GM18867 (cell line): ENCODE results near the gene GMDS.

Source experiments
- ATAC-seq: cut with Tn5 transposase; IDR thresholded peaks from one replicate; pipeline ENCODE4 v1.9.1; 2021; ENCODE audit warnings: mild to moderate bottlenecking, moderate library complexity; ENCODE audit not compliant: unreplicated experiment

The GMDS gene

DNA sequence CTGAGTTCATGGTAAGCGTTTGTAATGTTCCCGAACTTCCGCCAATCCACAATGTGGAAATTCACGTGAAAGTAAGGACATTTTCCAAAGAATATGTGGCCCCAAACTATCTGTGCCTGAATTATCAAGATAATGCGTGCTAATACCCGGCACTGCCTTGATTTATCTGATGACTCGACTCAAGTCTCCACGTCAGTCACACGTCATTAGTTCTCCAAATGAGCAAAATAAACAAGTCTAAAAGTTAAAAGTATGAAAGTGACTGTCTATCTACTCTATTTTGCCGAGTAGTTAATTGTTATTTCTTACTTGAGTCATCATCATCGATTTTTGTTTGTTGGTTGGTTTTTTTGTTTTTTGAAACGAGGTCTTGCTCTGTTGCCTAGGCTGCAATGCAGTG lies 657.4 kb downstream of the GMDS start:
- no peak for ATAC-seq

DNA sequence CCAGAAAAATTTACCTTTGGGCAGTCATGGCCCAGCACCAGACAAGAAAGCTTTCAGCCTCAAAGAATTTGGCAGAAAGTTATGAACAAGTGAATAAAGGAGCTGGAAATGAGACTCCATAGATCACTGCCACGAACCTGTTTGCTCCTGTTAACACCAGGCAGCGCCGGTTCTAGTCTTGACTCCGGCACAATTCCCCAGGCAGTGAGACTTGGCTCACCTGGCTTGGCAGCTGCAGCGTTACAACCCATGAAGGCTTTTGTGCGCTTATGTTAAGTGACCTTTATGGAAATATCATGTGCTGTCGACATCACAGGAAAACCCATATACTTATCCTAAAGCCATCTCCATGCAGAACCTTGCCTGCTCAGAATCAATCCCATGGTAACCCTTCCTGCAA lies 657.9 kb downstream of the GMDS start:
- no peak for ATAC-seq

DNA sequence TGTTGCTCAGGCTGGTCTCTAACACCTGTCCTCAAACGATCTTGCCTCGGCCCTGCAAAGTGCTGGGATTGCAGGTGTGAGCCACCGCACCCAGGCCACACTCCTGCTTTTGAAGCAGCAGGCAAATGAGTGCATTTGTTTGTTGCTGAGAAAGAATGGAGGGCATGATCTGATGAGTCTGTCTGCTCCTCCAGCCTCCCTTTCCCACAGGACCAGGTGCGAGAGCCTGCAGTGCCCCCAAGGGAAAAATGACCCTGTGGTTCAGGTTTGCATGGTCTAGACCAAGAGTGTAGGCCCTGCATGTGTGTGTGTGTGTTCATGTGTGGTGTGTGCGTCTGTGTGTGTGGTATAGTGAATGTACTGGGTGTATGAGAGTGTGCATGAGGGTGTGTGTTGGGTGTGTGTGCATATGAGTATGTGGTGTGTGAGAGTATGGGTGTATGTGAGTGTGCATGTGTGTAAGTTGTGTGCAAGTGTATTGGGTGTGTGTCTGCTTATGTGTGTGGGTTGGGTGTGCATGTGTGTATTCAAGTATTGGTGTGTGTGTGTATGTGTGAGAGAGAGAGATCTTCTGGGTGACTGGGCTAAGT lies 658.4 kb downstream of the GMDS start:
- no peak for ATAC-seq

DNA sequence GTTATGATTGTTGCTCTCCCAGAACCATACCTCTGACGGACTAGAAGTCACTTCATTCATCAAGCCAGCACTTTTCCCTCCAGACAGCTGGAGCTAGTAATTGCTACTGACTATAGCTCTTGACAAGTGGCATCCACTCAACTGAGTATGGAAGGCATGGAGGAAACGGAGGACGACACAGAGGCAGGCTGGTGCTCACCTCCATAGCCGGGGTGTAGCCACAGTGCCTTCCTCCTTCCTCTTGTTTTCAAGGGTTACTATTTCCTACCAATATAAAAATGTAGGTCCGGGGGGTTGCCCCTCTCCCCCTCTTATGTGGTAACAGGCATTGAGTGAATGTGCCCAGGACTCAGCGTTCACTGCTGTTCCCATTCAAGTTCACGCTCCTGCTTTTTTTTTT lies 659.1 kb downstream of the GMDS start:
- ATAC-seq = no peak

DNA sequence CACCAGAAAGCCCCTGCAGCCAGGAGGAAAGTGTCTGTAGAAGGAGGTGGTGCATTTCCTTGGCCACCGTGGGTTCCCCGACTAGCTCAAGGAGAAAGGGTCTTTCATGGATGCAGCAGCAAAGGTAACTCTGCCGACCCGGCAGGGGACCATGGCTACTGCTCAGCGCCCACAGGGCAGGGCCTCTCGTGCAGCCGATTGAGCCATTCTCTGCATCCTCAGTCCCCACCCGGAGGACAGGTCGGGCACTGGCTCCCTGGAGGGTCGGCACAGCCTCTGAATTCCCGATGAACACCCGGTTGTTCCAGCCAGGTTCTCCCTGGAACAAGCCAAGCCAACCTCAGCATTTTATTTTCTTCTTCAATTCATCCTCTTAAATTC lies 659.7 kb downstream of the GMDS start:
- ATAC-seq = no peak

DNA sequence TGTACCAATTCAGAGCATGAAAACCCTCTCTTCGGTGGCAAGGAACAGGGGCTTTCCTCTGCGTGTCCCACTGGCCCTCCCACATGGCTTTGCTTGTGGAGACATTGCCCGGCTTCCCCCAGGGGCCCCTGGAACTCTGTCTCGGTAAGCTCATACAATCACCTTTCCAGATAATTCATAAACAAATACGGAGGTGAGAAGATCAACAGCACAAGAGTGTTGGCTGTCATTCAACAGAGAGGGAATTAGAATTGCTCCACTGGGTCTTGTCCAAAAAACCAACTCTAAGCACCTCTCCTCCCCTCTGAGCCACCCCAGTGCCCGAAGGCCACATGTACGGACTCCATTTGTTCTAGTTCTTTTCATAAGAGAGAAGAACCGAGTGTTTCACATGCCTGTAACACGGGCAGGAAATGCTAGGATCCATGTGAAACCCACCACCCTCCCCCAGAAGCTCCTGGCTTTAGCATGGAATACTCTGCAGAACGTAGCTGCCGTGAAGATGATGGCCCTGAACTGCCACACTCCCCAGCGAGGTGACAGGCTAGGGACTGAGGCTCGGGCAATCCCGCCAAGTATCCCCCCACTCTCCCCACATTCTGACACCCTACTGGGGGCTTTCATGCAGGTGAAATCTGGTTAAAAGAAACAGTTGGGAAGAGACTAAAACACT lies 660.3 kb downstream of the GMDS start:
- ATAC-seq = no peak

DNA sequence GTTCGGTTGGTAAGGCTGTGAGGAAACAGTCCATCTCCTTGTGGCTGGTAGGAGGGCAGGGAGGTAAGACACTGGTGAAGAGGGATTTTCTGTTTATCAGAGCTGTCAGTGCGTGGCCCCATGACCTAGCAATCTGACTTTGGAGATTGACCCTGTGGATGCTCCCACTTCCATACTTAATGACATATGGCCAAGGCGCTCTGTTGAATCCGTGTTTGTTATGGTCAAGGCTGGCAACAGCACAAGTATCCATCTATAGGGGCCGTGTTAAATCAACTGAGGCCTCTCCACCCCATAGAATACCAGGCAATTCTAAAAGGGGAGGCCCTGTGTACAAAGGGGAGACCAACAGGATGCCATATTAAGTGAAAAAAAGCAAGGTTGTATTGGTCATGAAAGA lies 661.3 kb downstream of the GMDS start:
- ATAC-seq = no peak

DNA sequence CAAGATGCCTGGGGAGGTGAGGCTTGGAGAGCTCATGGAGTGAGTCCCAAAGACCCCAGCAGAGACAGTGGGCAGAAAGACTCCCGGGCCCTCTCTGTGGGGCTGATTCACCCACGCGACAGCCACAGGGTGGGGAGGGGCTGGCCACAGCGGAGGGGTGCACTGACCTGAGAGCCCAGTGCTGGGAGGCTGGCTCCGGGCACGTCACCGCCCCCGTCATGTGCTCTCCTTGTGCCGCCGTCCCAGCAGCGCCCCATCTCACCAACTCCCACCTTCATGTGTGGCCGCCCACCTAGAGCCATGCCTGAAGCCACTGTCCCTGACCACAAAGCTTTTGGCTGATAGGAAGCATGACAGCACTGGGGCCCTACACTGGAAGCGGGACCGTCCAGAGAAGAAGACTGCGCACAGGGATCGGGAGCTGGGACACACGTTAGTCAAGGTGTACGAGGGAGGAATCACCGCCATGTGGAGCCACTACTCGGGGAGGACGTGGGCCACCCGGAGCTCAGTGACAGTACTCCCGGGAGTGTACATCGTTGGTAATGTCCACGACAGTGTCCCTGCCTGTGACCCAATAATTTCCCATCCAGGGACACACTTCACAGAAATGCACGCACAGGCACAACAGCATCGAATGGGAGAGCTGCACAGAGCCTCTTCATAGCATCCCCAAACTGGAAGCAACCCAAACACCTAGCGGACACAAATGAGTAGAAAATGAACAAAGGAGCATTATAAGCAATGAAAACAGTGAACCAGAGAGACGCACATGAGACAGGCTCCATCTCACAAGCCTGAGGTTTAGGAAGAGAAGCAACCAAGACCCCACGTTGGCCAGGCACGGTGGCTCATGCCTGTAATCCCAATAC lies 664.0 kb downstream of the GMDS start:
- ATAC-seq = no peak

DNA sequence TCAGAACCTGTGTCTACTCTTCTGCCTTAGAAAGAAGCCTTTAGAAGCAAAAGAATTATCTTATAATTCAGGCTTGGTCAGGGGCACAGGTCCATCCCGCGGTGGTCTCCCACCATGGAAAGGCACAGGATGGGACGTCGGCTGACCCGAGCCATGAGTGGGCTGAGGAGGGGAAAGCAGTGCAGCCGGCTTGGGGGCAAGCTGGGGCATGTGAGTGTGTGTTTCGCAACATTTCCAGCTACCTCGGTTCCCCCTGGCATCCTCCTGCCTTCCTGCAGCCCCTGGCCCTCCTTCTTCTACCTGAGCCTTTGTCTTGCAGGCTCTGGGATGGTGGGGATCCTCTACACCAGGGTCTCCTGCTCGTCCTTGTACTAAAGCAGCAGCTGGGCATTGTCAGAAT lies 664.8 kb downstream of the GMDS start:
- no peak for ATAC-seq

DNA sequence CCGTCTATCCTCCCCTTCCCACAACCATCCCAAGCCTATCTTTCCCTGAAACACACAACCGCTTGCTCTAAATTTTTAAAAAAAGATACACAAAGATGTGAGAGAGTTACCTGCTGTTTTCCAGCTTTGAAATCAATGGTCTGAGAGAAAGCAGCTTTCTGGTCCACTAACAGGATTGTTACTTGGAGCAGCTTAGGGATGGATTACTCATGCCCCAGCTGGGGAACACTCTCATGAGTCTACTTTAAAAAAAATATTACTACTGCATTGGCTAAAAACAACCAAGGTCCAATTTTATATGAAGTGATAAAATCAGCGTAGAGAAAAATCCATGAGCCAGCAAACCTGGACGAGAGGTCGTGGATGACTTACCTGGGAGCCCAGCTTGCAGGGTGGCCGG lies 665.3 kb downstream of the GMDS start:
- ATAC-seq = no peak

DNA sequence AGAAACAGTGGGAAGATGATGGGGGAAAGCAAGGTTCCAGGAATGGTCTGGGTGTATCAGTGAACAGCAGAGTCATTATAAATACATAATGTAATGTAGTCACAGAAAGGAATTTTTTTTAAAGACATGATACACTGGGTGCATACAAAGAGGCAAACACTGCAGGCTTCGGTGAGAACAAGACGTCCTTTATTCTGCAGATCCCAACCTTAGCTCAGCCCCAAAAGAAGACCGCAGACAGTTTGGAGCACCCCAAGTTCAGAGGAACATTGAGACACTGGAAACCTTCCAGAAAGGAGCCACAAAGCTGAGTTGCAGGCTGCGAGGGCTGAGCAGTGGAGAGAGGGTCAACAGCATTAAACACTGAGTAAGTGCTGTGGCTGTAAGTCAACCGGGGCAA lies 666.3 kb downstream of the GMDS start:
- ATAC-seq = no peak

DNA sequence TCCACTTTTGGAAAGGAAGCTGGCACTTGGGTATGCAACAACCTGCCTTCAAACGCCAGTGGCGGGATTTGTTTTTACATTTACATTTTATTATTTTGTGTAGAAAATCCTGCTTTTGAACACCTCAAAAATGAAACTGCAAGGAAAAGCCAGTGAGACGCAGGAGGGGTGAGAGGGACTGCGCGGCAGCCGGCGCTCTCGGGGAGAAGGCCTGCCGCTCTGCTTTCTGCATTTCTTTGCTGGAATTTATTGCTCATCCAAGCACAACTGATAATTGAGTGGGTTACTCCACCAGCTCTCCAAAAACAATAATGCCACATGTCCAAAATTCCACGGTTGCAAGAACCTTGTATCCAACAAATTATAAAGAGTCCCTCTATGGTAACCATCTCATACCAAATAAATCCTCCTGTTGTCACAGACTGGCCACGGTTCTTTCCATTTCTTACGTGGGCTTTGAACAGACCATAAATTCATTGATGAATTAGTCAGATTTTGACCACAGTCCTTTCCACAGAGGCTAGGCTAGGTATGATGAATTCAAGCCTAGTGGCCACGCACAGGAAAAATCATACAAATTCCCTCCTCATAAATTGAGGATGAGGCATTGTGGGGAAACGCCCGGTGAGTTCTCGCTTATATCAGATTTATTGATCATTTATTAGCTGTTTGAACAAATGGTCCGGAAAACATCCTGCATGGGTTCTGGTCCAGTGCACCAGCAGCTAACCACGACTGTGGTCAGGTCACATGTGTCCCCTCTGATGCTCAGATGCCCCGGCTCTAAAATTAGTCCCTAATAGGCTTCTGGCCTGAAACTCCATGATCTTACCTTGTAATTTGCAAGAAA lies 667.3 kb downstream of the GMDS start:
- ATAC-seq = peak; percentile 60

DNA sequence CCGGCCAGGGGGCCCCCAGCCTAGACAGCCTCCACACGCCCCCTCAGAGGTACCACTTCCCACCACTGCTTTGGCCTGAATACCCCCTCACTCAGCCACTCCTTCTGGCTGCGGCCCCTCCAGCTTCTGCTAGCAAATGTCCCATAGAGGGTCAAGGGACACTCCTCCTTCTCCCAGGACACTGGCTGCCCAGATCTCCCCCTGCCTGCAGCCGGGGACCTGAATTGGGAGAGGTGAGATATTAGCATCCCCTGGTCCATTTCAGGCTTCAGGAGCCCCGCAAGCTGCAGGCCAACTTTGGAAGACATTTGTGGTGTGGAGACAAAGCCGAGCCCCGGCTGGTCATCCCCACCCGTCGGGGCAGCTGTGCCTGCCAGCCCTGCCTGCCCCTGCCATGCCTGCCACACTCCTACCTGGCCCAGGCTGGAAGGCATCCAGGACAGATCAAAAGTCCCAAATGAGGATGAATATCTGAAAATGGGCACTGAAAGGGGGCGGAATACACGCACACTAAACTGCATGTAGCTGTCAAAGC lies 668.2 kb downstream of the GMDS start:
- ATAC-seq = no peak

DNA sequence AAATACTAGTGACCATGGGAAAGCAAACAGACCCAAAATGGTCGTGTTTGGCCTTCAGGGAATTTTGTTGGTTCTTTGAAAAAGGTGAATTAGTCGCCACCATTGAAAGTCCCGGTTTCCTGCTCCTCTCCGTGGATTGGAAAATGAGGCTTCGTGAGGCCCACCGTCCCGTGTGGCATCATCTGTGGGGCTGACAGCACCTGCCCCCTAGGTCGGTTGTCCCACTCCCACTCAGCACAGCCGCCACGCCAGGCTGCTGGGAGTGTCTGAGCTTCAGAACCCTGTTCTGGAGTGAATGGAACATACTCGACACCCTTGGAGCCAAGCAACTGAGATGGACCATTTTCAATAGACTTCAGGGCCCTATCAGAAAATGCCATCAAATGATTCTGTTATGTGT lies 668.7 kb downstream of the GMDS start:
- ATAC-seq = no peak

DNA sequence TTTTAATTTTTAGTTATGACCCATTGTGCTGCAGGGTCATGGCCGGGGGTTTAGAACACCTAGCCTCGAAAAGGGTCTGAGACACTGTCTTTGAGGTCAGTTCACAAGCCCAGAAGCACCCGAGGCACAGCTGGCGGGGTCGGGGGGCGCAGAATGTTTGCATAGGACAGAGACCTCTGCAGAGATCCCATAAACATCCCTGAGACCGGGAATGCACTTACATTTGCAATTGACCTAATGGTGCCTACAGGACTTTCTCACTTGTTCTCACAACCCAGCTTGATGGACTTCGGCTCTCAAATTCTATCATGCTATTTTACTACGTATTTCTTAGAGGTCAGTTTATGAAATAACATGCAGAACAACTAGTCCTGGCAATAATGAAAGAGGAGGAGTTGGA lies 669.2 kb downstream of the GMDS start:
- no peak for ATAC-seq

DNA sequence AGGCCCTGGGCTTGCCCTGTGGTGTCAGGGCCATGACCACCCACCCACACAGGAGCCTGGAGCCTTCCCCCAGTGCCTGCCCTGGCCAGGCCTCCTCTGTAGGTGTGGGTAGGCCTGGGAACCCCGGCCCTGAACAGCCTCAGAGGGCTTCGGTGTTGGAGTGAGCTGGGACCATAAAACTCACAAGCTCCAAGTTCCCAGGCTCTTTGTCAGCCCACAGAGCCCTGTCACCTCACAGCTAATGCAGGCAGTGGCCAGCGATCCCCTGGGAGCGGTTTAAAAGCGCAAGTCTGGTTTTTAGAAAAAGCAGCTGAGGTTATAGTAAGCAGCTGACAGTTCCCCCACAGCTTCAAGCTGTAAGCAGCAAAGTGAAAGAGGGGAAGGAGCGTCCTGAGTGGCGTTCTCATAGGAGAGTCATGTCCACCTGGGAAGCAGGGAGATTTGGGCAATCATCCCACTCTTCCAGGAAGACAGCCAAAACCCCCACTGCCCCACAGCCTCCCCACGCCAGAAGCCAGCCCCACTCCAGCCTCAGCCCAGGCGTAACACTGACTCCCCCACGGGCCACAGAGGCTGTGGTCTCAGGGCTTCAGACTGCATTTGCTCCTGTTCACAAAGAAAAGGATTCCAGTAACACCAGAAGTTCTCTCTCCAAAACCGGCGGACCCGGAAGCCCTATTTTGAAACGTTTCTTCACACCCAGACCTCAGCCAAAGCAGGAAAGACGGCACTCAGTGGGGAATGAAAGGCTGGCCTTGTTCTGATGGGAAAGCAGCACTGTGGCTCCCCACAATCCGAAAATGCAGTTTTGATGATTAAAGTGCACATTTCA lies 670.0 kb downstream of the GMDS start:
- ATAC-seq = peak; percentile 59

DNA sequence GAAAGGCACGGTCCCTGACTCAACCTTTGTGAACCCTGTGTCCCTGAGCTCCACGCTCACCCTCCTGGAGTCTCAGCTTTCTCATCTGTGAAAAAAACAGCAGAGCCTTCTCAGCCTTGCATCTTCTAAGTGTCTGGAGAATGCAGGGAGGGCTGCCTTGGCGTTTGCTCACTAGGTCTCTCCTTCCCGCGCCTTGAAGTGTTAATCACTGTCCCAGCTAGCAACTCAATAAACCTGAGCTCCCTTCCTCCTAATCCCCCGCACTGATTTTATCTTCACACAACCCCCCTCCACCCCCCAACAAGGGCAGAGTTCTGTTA lies 670.6 kb downstream of the GMDS start:
- ATAC-seq = no peak

DNA sequence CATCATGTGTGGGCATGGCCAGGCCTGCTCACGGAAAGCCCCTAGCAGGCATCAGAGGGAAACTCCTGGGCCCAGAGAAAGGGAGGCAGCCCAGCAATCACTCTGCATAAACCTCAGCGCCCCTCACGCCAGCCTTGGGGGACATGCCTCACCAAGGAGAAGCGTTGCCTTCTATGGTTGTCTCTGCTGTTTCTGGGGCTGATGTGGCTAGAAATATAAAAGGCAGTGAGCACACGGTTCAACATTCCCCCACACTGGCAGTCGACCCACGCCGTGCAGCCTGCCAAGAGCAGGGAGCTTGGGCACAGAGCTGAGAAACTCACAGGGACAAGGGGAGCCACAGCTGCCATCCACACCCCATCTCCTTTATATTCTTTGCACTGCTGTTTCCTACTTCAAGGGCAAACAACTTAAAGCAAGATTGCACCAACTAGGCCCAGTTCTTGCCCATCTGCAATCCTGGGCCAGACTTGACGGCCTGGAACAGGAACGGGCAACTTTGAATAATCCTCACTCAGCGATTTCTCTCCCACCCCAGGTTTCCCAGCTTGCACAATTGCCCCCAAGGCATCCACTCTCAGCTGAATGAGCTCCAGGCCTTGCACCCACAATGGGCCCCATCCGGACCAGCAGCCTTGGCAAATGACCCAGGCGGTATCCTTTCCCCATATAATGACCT lies 671.2 kb downstream of the GMDS start:
- ATAC-seq = no peak
